ENCODE results near the gene TMEM203.

TMEM203 gene

GRCh38 chr9:137164370-137165249 lies 40.8 kb downstream of the TMEM203 start:
- no peak for DNase-seq (ENCODE audit: low read depth)

GRCh38 chr9:137163805-137164204 lies 41.6 kb downstream of the TMEM203 start:
- DNase-seq (ENCODE audit: low read depth), result no peak

- no peak for DNase-seq (ENCODE audit: low read depth)
These were observed 42.1 kb downstream of the TMEM203 start for GRCh38 chr9:137163365-137163715.

GRCh38 chr9:137162505-137163364 lies 42.7 kb downstream of the TMEM203 start:
- DNase-seq (ENCODE audit: low read depth), result no peak

GRCh38 chr9:137161558-137162486 lies 43.6 kb downstream of the TMEM203 start:
- DNase-seq (ENCODE audit: low read depth), result no peak

- DNase-seq (ENCODE audit: low read depth), result no peak
These were observed 44.5 kb downstream of the TMEM203 start for GRCh38 chr9:137160716-137161557.

GRCh38 chr9:137160054-137160425 lies 45.4 kb downstream of the TMEM203 start:
- no peak for DNase-seq (ENCODE audit: low read depth)

GRCh38 chr9:137159105-137160053 lies 46.1 kb downstream of the TMEM203 start:
- DNase-seq (ENCODE audit: low read depth), result no peak

GRCh38 chr9:137158625-137159024 lies 46.8 kb downstream of the TMEM203 start:
- DNase-seq (ENCODE audit: low read depth), result no peak

GRCh38 chr9:137157618-137158415 lies 47.6 kb downstream of the TMEM203 start:
- no peak for DNase-seq (ENCODE audit: low read depth)

GRCh38 chr9:137156567-137157375 lies 48.7 kb downstream of the TMEM203 start:
- DNase-seq (ENCODE audit: low read depth), result peak; percentile 40
